Measurements from ENCODE around the gene SKI. TPM values are rescaled to one million over a fixed set of nuclear protein-coding genes. Genes with fewer than 3 reads are reported as not detected.

Gene SKI
- total RNA-seq, 1 donor: 36.6 TPM

GRCh38 chr1:2226525-2227345 is 1.4 kb upstream of the SKI start:
- H3K4me3 ChIP-seq (ENCODE audit: low read depth, low read length): peak overlapping the region; percentile 88
- DNase-seq (ENCODE audit: low read depth): no peak
- TF ChIP-seq CTCF (IDR thresholded peaks at IDR 0.05; ENCODE audit: insufficient read depth, low read length): no peak

GRCh38 chr1:2227346-2228156 is 568 bp upstream of the SKI start:
- DNase-seq (ENCODE audit: low read depth): peak; percentile 96
- no peak for TF ChIP-seq CTCF (IDR thresholded peaks at IDR 0.05; ENCODE audit: insufficient read depth, low read length)
- peak overlapping the region; percentile 88 for H3K4me3 ChIP-seq (ENCODE audit: low read depth, low read length)

GRCh38 chr1:2228694-2229036 is 546 bp downstream of the SKI start:
- peak overlapping the region; percentile 88 for H3K4me3 ChIP-seq (ENCODE audit: low read depth, low read length)
- no peak for DNase-seq (ENCODE audit: low read depth)
- TF ChIP-seq CTCF (IDR thresholded peaks at IDR 0.05; ENCODE audit: insufficient read depth, low read length): no peak

- H3K4me3 ChIP-seq (ENCODE audit: low read depth, low read length): peak overlapping the region; percentile 88
- peak; percentile 78 for DNase-seq (ENCODE audit: low read depth)
- no peak for TF ChIP-seq CTCF (IDR thresholded peaks at IDR 0.05; ENCODE audit: insufficient read depth, low read length)
These were observed 1.1 kb downstream of the SKI start for GRCh38 chr1:2229037-2229864.

GRCh38 chr1:2229911-2230731 is 2.0 kb downstream of the SKI start:
- TF ChIP-seq CTCF (IDR thresholded peaks at IDR 0.05; ENCODE audit: insufficient read depth, low read length): no peak

More at GRCh38 chr1:2229911-2230731, 2.0 kb downstream of the SKI start:
- DNase-seq (ENCODE audit: low read depth): peak; percentile 57
- peak overlapping the region; percentile 88 for H3K4me3 ChIP-seq (ENCODE audit: low read depth, low read length)
